GM12892 (cell line): ENCODE data around the gene PTF1A.
"Not testable (repeated sequence)": the region's sequence is repeated elsewhere in the genome, so short reads cannot be mapped to it uniquely, and the experiment has no call there.

ENCODE experiments used
- DNase-seq: peaks from one replicate; pipeline ENCODE4 v3.0.0; 2011; ENCODE audit not compliant: insufficient read length
- FAIRE-seq: peaks from 2 replicates; lab custom pipeline; 2011; peaks lifted over from hg19 to GRCh38; lab: Jason Lieb, UNC
- POLR2A ChIP-seq: IDR thresholded peaks from 2 replicates; pipeline ENCODE4 v1.6.1; 2011; ENCODE audit warnings: low read depth, low read length, control low read depth
- POLR2AphosphoS5 ChIP-seq: IDR thresholded peaks from 2 replicates; pipeline ENCODE4 v1.6.1; 2011; ENCODE audit warnings: low read depth, low read length, control low read depth
- TAF1 ChIP-seq: IDR thresholded peaks from 2 replicates; pipeline ENCODE4 v1.6.1; 2011; ENCODE audit warnings: low read depth, mild to moderate bottlenecking, control low read depth, low read length, borderline replicate concordance

Gene PTF1A

GRCh38 chr10:23199768-23200511 lies 7.8 kb downstream of the PTF1A start:
- no peak for TF ChIP-seq POLR2AphosphoS5
- TF ChIP-seq TAF1: no peak
- TF ChIP-seq POLR2A: no peak
- DNase-seq: no peak
- FAIRE-seq: no peak

DNA sequence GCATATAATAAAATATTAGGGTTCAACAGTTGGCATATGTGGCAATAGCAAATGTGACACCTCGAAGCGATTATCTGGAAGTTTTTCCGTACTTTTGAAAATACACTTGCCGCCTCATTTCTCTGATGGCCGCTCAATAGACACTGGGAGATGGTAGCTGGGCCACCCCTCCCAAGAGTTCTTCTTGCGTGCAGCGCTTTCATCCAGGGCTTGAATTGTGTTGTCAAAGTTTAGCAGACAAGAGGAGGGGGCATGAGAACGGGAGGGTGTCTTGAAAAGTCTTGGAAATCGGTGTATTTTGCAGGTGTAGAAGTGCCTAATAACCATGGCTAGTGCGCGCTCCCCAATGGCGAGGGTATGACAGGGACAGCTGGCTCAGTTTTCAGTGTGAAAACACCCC lies 8.5 kb downstream of the PTF1A start:
- FAIRE-seq (no peak), DNase-seq (no peak)
- TF ChIP-seq TAF1 (no peak), POLR2AphosphoS5 (no peak), POLR2A (no peak)

DNA sequence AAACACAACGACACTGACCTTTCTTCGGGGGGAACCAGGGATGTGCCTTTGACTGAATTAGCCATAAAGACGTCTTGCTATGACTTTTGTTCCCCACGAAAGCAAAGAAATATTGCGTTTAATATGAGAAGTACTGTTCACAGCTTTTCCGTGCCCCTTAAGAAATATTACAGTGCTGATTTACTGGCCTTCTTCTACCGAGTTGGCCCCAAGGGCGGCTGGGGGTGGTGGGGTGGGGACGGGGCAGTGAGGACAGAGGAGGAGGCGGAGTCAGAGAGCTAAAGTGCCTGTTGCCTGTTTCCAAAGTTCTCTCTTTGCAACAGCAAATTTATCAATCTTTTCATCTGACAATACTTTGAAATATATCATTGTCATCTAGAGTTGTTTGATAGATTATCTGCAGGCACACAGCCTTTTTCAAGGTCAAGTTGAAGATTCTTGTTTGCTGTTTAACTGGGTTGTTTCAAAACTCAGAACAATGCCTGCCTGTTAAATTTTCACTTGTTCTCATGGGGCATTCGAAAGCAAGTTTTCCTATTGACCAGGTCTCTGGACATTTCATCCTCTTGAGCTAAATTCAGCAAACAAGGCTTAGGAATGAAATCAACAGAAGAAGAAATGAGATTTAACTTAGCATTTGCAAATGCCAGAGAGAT lies 9.0 kb downstream of the PTF1A start:
- TF ChIP-seq TAF1 (no peak), POLR2AphosphoS5 (no peak)
- no peak for DNase-seq
- no peak for FAIRE-seq

DNA sequence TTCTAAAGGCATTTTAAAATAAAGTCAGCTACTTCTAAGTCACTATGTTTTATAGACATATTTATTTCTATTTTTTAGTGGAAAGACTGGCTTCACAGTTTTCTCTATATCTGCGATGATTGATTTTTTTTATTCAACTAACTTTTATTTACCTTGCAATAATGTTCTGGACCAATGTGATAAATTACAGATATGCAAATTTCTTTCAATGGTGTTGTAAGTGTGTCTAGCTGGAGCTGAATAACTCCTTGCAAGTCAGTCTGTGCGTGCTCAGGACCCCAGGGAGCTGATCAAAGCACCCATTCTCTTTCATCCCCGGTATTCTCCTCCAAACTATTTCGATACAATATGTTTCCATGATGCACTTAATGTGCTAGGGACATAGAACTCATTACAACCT lies 9.7 kb downstream of the PTF1A start:
- DNase-seq (no peak), FAIRE-seq (no peak)
- TF ChIP-seq POLR2AphosphoS5 (no peak), POLR2A (no peak), TAF1 (no peak)

DNA sequence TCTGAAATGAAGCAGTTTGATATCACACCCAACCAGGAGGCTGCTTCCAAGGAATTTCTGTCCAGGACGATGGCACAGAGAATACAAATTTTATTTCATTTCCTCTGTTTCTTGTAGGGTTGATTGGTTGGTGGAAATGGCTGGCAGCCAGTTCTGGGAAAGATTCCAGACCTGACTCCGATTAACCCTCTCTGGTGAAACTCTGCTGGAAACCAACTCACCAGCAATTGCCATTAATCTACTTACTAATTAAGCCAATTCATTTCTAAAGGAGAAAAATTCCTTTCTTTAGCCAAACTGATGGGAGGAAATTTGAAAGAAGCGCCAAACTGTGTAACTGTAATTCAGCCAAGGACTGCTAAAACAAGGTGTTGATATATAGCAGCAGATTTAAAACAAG lies 10.7 kb downstream of the PTF1A start:
- TF ChIP-seq TAF1 (no peak), POLR2AphosphoS5 (no peak), POLR2A (no peak)
- FAIRE-seq (no peak), DNase-seq (no peak)

- TF ChIP-seq POLR2AphosphoS5 (no peak), POLR2A (no peak), TAF1 (no peak)
- no peak for DNase-seq
- FAIRE-seq: no peak
Observed at GRCh38 chr10:23203369-23204325, 11.5 kb downstream of the PTF1A start.

GRCh38 chr10:23204773-23205172 lies 12.7 kb downstream of the PTF1A start:
- TF ChIP-seq TAF1: no peak
- TF ChIP-seq POLR2A: no peak
- no peak for TF ChIP-seq POLR2AphosphoS5
- FAIRE-seq (no peak), DNase-seq (no peak)

GRCh38 chr10:23205972-23206642 lies 14.0 kb downstream of the PTF1A start:
- TF ChIP-seq POLR2A: no peak
- no peak for TF ChIP-seq TAF1
- TF ChIP-seq POLR2AphosphoS5: no peak
- FAIRE-seq (no peak), DNase-seq (no peak)

GRCh38 chr10:23217471-23217870 lies 25.4 kb downstream of the PTF1A start:
- FAIRE-seq (no peak), DNase-seq (no peak)
- TF ChIP-seq POLR2AphosphoS5 (no peak), TAF1 (no peak), POLR2A (no peak)

- DNase-seq (no peak), FAIRE-seq (no peak)
- TF ChIP-seq POLR2A (no peak), TAF1 (no peak), POLR2AphosphoS5 (no peak)
Observed at GRCh38 chr10:23230582-23230981, 38.5 kb downstream of the PTF1A start.

DNA sequence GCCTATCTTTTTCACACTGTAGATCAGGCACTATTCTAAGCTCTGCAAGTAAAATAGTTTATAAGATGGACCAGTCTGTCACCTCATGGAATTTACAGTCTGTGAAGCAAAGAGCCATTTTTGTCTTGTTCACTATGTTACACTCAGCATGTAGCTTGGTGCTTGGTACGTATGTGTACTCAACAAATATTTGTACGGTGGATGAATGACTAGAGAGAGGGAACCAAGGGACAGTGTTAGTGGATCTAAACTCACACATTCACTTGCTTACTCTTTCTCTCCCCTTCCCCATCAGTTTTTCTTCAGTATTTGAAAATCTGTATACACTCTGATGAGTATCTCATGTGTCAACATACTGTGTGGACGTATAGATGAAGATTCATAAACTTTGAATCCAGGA lies 45.9 kb downstream of the PTF1A start:
- TF ChIP-seq POLR2A (no peak), TAF1 (no peak), POLR2AphosphoS5 (no peak)
- FAIRE-seq (no peak), DNase-seq (no peak)

DNA sequence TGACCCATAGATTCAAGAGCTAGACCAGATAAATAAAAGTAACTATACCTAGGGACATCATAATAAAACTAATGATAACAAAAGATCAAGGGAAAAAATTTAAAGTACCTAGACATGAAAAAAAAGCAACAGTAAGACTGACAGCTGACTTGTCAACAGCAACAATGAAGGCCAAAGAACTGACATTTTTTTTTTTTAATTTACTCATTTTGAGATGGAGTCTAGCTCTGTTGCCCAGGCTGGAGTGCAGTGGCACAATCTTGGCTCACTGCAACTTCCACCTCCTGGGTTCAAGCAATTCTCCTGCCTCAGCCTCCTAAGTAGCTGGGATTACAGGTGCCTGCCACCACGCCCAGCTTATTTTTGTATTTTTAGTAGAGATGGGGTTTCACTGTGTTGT lies 49.7 kb downstream of the PTF1A start:
- DNase-seq, FAIRE-seq: not testable (repeated sequence)
